ENCODE results near the gene HK1.

DNA sequence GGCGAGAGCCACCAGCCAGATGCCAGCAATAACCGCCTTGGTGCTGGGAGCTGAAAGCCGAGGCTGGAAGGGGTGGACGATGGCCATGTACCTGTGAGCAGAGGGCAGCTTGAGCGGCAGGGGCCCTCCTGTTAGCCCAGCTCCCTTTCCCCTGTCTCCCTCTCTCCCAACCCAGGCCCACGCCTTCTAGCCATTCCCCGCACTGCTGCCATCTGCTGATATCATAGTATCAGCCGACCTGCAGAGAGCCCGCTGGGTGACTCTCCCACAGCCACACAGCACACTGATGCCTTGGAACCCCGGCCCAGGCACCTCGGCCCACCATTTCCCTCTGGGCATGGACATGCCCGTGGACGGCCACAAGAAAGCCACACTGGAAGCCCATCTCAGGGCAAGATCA is 136.8 kb downstream of the HK1 start:
- TF ChIP-seq, protein P1, sequence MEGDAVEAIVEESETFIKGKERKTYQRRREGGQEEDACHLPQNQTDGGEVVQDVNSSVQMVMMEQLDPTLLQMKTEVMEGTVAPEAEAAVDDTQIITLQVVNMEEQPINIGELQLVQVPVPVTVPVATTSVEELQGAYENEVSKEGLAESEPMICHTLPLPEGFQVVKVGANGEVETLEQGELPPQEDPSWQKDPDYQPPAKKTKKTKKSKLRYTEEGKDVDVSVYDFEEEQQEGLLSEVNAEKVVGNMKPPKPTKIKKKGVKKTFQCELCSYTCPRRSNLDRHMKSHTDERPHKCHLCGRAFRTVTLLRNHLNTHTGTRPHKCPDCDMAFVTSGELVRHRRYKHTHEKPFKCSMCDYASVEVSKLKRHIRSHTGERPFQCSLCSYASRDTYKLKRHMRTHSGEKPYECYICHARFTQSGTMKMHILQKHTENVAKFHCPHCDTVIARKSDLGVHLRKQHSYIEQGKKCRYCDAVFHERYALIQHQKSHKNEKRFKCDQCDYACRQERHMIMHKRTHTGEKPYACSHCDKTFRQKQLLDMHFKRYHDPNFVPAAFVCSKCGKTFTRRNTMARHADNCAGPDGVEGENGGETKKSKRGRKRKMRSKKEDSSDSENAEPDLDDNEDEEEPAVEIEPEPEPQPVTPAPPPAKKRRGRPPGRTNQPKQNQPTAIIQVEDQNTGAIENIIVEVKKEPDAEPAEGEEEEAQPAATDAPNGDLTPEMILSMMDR (IDR thresholded peaks at IDR 0.05; ENCODE audit: poor library complexity), result no peak
- TF ChIP-seq EZH2 (IDR thresholded peaks at IDR 0.05; ENCODE audit: borderline replicate concordance), result no peak
- no peak for TF ChIP-seq EZH2phosphoT487 (IDR thresholded peaks at IDR 0.05; ENCODE audit: low read depth, severe bottlenecking, unreplicated experiment)

Measured in hepatocyte (in vitro differentiated cells).